IPS-18c (cell line): ENCODE measurements around the gene ZSCAN30.

Experiments
- H3K4me3 ChIP-seq: 2 replicates; pipeline ENCODE4 v1.7.0; 2013; ENCODE audit warnings: low read depth, mild to moderate bottlenecking, low read length, moderate library complexity; ENCODE audit not compliant: insufficient read depth
- H3K9me3 ChIP-seq: one replicate; pipeline ENCODE4 v1.6.1; 2013; ENCODE audit warnings: mild to moderate bottlenecking, low read length, moderate library complexity; ENCODE audit not compliant: control insufficient read depth, insufficient read depth

The ZSCAN30 gene

DNA sequence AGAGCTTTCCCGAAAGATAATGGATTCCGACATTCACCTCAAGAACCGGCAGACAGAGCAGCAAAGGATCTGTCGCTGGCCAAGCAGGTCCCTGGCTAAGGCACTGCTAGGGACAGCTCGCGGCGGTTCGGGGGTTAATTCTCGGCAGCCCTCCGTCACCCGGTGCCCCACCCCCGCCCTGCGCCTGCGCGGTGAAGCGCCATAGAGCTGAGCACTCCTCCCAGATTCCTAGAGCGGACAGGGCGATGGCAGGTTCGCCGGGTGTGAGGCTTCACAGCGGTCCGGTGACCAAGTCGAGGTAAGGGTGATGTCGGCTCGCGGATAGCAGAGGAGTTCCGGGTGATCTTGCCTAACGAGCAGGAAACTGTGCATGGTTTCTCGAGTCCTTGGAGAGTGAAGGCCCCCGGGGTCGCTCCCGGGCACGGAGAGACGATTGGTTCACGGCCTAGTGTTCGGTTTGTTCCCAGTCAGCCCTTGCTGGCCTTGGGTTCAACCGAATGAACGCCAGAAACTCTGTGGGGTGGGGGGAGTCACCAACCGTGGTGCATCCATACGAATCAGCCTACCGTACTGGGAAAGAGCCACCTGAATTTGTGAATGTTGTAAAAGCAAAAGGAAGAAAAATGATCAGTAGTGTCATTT, at the start of gene ZSCAN30:
Gene ZSCAN30, minus strand, starts transcription at position 136 of the 642 bp plus-strand sequence. CDS start 25,877 bp downstream, outside the sequence.
- peak within 1 kb of the TSS; percentile 94 for H3K4me3 ChIP-seq
- H3K9me3 ChIP-seq = no peaks in the 10 kb centered on the region

DNA sequence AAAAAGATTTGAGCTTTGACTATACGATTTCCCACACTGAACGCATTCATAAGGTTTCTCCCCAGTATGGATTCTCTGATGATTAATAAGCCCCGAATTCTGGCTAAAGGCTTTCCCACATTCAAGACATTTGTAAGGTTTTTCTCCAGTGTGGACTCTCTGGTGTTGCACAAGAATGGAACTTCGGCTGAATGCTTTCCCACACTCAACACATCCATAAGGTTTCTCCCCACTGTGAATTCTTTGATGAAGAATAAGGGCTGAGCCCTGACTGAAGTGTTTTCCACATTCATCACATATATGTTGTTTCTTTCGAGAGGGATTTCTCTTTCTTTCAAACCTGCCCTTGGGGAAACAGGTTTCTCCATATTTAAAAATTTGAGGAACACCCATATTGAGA, 47.3 kb upstream of the ZSCAN30 start:
- H3K4me3 ChIP-seq = no peak overlapping the region

DNA sequence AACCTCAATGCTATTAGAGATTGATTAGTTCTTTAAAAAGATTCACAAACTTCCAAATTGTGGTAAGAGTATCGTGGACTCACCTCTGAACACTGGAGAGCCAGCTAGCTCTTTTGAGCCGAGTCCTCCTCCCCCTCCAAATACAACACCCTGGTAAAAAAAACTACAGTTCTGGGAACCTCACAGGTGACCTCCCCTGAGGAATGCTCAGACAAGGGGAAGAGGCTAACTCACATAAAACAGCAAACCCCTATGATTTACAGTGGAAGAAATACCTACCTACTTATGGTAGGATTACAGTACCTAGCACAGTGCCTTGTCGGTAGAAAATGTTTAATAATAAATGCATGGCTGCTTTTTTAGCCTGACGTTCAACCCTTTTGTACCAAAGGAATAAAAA, 45.8 kb upstream of the ZSCAN30 start:
- no peaks in the 10 kb centered on the region for H3K9me3 ChIP-seq
- H3K4me3 ChIP-seq = no peak overlapping the region

More for the DNA sequence above, 47.3 kb upstream of the ZSCAN30 start:
- H3K9me3 ChIP-seq = no peaks in the 10 kb centered on the region

DNA sequence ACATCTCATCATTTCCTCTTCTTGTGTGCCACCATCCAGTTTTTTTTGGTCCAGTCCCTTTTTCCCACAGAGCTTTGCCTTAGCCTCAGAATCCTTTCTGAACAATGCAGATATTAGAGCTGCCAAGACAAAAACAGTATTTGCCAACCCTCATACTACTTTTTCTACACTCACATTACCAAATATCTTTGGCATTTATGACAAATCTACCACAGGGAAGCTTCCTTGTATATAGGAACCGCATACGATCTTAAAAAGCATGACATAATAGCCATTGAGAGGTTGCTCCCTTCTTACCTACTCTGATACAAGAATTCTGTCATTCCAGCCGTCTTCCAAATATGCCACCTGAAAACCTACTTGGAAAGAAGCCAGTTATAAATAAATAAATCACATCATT, 44.8 kb upstream of the ZSCAN30 start:
- no peaks in the 10 kb centered on the region for H3K9me3 ChIP-seq
- H3K4me3 ChIP-seq = no peak overlapping the region

DNA sequence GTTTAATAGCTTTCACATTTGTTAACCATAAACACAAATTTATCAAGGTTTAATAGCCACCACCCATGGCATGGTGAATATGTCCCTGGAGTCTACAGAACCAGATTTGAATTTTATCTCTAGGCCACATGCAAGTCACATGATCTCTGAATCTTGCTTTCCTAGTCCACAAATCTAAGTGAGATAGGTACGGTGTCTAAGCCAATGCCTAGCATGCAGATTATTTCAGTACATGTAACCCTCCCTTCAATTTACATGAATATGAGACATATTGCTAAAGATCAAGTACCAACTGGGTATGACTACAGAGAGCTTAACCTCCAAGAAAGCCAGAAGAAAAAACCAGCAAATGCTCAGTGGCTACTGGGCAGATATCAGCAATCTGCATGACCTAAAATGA, 44.2 kb upstream of the ZSCAN30 start:
- H3K4me3 ChIP-seq = no peak overlapping the region
- H3K9me3 ChIP-seq = no peaks in the 10 kb centered on the region

DNA sequence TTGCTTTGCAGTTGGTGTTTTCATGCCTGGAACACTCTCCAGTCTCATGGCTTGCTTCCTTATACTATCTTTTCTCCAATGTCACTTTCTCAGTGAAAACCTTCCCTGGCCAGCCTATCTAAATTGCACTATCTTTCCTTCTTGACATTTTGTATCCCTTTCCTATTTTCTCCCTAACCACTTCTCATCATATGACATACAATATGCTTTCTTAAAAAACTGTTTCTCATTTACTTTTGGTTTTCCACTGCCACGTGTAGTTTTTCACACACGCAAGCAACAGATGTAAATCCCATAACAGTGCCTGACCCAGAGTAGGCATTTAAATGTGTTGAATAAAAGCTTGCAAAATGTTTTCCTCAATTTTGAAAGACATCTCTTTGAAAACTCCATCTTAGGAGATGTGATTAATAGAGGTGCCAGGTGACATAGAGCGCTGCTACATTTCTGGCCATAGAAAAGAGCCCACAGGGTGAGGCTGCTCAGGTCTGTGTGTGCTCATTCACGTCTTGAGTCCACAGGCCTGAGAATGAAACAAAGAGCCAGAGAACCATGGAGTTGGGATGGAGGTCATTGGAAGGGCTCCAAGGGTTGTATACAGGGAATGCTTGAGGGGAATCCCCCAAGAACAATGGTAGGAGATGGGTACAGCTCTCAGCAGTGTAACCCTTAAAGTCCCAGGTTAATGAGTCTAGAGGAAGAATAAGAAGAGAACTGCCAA, 41.5 kb upstream of the ZSCAN30 start:
- no peaks in the 10 kb centered on the region for H3K9me3 ChIP-seq
- no peak overlapping the region for H3K4me3 ChIP-seq

DNA sequence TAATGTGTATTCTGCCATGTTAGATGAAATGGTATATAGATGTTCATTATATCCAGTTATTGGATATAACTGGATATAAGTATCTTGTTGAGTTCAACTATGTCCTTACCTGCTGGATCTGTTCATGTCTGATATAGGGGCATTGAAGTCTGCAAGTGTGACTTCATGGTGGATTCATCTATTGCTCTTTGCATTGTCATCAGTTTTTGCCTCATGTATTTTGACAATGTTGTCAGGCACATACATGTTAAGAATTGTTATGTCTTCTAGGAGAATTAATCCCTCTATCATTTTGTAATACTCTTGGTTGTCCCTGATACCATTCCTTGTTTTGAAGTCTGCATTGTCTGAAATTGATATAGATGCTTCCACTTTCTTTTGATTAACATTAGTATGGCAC, 38.8 kb upstream of the ZSCAN30 start:
- H3K4me3 ChIP-seq = no peak overlapping the region
- H3K9me3 ChIP-seq = no peaks in the 10 kb centered on the region

DNA sequence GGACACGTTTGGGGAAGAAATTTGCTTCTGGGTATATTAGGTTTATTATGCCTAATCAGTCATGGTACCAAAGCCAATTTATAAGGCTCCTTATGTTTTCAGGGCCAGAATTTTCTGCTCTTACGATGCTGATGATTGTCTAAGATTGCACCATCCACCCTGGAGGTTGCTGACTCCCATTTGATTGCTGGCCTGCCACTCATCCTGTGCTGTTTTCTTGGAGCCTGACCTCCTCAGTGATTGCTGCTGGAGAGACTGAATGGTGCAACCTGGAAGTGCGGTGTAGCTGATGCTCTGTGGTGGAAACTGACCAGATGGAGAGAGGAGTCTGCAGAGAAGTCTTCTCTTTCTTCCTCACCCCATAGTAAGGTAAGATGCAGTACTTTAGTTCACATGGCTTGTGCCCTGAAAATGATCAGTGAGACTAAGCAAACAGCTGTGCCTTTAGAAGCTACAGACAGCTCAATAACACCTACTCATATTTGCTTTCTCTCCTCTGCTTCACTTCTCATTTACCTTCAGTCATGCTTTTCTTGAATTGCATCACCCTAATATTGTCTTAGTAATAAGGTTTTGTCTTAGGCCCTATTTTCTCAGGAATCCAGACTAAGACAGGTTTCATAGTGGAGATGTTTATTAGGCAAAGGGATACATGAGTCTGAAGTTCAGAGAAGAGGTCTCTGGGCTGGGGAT, 36.8 kb upstream of the ZSCAN30 start:
- Histone ChIP-seq H3K4me3 (no peak overlapping the region), H3K9me3 (no peaks in the 10 kb centered on the region)

DNA sequence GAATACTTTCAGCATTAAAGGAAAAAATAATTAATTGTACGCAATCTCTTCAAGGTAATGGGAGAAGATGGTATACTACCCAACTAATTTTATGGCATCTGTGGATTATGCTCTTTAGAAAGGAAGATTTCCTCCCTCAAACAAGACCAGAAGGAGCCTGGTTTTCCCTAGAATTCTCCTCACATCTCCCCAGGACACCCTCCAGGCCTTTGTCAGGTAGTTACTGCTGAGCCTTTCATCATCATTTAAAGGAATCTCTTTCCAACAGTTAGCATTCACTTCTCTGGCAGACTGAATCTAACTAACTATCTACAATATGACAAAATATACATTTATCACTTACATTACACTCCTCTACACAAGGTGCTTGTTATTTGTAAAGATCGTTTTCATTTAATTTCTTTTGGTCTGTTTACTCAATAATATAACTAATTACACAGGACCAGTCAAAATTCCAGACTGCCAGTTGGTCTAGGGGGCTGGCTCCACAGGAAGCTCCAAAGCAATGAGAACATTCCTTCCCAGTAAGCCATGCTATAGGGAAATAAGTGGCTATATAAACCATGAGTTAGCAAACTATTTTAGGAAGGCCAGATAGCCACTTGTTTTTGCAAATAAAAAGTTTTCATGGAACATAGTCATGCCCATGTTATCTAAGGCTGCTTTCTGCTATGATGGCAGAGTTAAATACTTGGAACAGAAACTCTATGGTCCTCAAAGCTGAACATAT, 35.1 kb upstream of the ZSCAN30 start:
- Histone ChIP-seq H3K9me3 (no peaks in the 10 kb centered on the region), H3K4me3 (no peak overlapping the region)

DNA sequence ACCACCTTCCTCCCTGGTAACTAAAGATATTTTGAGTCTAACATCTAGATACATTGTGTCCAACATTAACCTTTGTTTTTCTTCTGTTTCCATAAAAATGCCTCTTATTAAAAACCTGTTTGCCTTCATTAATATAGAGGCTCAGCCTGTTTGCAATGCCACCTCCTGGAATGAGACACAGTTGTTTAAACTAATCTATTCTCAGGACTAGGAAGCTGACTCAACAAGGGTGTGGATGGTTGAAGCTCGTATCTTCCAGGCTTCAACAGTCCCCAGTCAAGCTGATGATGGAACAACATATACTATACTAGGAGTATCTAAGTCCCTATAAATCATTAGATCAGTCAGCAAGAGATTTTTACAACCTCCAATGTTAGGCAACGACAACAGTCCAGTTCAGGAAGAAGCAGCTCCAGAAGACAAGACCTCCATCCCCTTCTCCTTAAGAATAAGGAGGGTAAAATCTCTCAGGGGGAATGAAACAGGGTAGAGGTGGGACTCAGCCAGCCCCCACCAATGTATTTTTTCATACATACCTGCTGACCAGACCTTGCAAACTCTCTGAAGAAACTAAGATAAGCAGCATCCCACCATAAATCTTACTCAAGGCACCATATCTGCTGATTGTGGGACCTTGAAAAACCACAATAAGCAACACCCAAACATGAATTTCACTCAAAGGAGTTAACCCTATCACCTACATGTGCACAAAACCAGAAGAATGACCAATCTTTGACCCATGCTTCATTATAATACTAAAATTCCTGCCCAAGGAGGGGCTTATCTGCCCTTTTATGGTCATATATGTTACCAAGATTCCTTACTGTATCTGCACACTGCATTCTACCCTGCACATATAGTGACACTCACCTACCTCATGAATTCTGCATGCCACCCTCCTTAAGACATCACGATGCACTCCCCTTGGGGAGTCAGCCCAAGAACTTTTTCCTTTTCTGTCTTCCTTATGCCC, 32.7 kb upstream of the ZSCAN30 start:
- H3K4me3 ChIP-seq = no peak overlapping the region

DNA sequence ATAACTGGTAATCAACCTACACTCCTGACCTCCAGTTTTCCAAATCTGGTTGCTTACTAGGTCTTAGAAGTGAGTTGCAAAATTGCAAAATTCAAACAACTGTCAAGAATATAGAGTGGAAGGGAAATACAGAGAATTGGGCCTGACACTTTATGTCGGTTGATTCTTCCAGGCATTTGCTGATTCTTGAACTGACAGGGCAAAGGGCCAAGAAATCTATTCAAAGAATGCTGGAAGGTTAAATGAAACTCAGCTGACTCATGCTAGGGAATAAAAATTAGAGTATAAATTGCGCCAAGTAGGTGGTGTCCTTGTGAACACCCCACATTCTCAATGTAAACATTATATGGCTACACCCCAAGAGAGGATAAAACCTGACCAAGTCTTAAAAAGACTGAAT, 21.5 kb upstream of the ZSCAN30 start:
- Histone ChIP-seq H3K4me3 (no peak overlapping the region), H3K9me3 (no peaks in the 10 kb centered on the region)

More for the DNA sequence above, 32.7 kb upstream of the ZSCAN30 start:
- no peaks in the 10 kb centered on the region for H3K9me3 ChIP-seq

DNA sequence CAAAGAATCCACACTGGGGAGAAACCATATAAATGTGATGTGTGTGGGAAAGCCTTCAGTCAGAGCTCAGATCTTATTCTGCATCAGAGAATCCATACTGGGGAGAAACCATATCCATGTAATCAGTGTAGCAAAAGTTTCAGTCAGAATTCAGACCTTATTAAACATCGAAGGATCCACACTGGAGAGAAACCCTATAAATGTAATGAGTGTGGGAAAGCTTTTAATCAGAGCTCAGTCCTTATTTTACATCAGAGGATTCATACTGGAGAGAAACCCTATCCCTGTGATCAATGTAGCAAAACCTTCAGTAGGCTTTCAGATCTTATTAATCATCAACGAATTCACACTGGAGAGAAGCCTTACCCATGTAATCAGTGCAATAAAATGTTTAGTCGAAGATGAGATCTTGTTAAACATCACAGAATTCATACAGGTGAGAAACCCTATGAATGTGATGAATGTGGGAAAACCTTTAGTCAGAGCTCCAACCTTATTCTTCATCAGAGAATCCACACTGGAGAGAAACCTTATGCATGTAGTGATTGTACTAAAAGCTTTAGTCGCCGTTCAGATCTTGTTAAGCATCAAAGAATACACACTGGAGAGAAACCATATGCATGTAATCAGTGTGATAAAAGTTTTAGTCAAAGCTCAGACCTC, 16.7 kb upstream of the ZSCAN30 start:
- Histone ChIP-seq H3K4me3 (no peak overlapping the region), H3K9me3 (peaks cover 5% of the 10 kb centered on the region)

DNA sequence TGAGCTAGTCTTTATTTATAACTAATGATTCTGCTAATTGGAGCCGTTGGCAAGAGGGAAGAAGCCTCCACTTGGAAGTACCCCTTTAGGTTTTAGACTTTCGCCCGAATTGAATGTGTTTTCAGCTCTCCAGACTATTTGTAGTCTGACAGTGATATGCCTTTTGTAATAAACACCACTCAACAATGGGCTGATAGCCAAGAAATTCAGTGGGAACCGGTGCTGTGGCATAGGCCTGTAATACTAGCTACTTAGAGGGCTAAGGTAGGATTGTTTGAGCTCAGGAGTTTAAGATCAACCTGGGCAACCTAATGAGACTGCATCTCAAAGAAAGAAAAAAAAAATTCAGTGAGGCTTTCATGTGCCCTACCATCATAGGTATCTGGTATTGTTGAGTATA, 13.6 kb upstream of the ZSCAN30 start:
- H3K9me3 ChIP-seq = peaks cover 5% of the 10 kb centered on the region
- no peak overlapping the region for H3K4me3 ChIP-seq

DNA sequence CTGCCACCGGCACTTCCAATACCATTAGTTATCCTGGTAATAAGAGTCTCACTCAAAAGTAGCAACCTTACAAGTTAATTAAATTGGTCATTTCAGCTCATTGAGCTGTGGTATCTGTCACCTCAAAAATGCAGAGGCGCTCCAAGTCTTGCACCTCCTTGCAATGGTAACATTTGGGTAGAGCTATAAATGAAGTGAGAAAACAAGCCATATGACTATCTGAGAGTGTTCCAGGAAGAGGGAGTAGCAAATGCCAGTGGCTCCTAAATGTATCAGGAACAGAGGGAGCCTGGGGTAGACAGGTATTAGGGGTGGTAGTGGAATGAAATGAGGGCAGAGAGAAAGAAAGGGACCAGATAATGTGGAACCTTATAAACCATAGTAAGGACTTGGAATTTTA, 6.0 kb upstream of the ZSCAN30 start:
- no peaks in the 10 kb centered on the region for H3K9me3 ChIP-seq

DNA sequence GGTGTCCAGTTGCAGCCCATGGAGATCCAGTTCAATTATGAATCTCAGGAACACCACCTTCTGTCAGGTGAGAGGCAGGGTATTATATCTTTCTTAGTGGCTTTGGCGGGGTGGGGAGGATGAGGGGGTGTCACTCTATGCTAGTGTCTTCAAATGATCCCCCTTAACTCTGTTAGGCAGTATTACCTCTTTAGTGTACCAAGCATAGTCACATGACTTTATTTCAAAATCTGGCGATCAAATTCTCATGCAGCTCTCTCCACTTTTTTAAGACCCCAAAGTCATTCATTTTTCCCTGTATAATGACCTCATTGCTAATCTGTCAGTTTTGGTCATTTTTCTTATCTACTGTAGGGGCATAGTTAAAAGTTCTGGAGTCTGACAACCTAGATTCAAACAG, 1.1 kb upstream of the ZSCAN30 start:
- H3K9me3 ChIP-seq = no peaks in the 10 kb centered on the region
- peak overlapping the region; percentile 94; the same call in 1 of the 2 replicates for H3K4me3 ChIP-seq

More for the DNA sequence above, 6.0 kb upstream of the ZSCAN30 start:
- no peak overlapping the region for H3K4me3 ChIP-seq

DNA sequence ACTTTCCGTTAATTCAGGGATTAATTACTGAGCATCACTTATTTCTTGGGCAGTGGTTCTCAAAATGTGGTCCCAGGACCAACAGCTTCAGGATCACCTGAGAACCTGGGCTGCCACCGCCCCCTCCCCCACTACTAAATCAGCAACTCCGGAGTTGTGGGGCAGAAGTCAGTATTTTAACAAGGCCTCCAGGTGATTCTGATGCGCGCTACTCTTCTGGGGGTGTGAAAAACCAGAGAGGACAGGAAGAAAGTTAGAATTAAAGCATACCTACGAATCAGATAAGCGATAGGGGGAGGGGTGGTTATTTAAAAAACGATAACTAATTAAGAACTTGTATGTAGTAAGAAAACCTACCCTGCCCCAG, 319 bp downstream of the ZSCAN30 start:
- Histone ChIP-seq H3K4me3 (peak overlapping the region; percentile 94), H3K9me3 (peaks cover 3% of the 10 kb centered on the region)
